Measurements from ENCODE around the gene DIO3. TPM values are rescaled to one million over a fixed set of nuclear protein-coding genes. Genes with fewer than 3 reads are reported as not detected.

The DIO3 gene
- total RNA-seq, 1 experiment from 2014 or later: 4.9 TPM

DNA sequence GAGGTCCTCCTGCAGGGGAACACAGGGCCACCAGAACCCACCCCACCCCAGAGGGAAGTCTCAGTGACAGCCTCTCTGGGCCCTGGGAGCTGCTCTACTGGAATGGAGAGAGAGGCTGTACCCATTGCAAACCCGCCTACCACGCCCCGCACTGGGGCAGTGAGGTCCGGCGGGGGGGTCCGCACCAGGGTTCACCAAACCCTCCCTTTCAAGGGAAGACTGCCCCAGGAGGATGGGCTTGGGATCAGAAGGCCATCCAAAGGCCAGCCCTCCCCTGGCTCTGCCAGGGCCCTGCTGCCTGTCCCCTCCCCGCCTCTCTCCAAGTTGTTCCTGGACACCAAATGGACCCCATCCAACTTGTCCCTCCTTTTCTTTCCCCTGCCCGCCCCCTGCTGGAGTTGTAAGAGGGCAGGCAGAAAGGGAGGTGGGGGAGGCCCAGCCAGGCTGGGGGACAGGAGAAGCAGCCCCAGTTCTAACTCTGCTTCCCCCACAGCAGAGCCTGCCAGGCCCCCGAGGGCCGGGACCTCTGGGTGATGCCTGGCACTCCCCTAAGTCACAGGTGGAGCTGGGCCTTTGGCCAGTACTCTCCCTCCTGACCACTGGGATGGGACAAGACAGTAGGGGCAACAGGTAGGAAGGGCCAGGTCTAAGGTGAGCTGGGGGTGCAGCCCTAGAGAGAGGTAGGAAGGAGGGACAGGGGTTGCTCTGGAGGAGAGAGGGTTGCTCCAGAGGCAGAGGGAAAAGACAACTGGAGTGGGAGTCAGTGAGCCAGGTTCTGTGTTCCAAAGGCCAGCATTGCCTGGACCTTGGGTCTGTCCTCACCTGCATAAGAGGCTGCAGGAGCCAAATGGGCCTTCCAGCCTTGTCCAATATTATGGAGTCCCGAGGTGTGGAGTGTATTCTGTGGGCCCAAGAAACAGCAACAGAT lies 3.2 kb upstream of the DIO3 start:
- Histone ChIP-seq H3K27me3 (ENCODE audit: low read length) (peaks cover 14% of the 10 kb centered on the region), H3K4me1 (ENCODE audit: insufficient read depth, low read length) (peaks cover 3% of the 10 kb centered on the region), H2AFZ (ENCODE audit: low read length) (no peak overlapping the region), H4K20me1 (ENCODE audit: low read length) (no peaks in the 10 kb centered on the region), H3K4me2 (ENCODE audit: low read length) (peak overlapping the region; percentile 93), H3K79me2 (ENCODE audit: low read length) (peaks cover 16% of the 10 kb centered on the region), H3K9ac (ENCODE audit: low read length) (no peak overlapping the region), H3F3A (ENCODE audit: low read length, unreplicated experiment) (no peaks in the 10 kb centered on the region), H3K9me2 (replicated peaks; ENCODE audit: low read length) (no peaks in the 10 kb centered on the region), H3K9me3 (ENCODE audit: low read length) (no peaks in the 10 kb centered on the region), H3K4me3 (ENCODE audit: low read length) (peak overlapping the region; percentile 84; the same call in 1 of the 2 replicates), H3K36me3 (ENCODE audit: low read depth, low read length) (no peaks in the 10 kb centered on the region), H3K27ac (ENCODE audit: low read length) (no peak overlapping the region)
- ChIA-PET POLR2A (ENCODE audit: unreplicated experiment) (no interaction called here), CTCF (no interaction called here)
- DNase-seq (peak; percentile 41), ATAC-seq (no peak)
- intact Hi-C loops (cut with micrococcal nuclease): no loop called here
- BruUV-seq (replicated peaks): no TSS peak
- no peak for TF ChIP-seq EZH2phosphoT487 (IDR thresholded peaks at IDR 0.05; ENCODE audit: borderline replicate concordance, low read length)
- TF ChIP-seq, protein P1, sequence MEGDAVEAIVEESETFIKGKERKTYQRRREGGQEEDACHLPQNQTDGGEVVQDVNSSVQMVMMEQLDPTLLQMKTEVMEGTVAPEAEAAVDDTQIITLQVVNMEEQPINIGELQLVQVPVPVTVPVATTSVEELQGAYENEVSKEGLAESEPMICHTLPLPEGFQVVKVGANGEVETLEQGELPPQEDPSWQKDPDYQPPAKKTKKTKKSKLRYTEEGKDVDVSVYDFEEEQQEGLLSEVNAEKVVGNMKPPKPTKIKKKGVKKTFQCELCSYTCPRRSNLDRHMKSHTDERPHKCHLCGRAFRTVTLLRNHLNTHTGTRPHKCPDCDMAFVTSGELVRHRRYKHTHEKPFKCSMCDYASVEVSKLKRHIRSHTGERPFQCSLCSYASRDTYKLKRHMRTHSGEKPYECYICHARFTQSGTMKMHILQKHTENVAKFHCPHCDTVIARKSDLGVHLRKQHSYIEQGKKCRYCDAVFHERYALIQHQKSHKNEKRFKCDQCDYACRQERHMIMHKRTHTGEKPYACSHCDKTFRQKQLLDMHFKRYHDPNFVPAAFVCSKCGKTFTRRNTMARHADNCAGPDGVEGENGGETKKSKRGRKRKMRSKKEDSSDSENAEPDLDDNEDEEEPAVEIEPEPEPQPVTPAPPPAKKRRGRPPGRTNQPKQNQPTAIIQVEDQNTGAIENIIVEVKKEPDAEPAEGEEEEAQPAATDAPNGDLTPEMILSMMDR (conservative IDR thresholded peaks at IDR 0.05; ENCODE audit: low read depth, low read length): peak; percentile 53
- TF ChIP-seq EZH2 (IDR thresholded peaks at IDR 0.05; ENCODE audit: low read length, unreplicated experiment): no peak

DNA sequence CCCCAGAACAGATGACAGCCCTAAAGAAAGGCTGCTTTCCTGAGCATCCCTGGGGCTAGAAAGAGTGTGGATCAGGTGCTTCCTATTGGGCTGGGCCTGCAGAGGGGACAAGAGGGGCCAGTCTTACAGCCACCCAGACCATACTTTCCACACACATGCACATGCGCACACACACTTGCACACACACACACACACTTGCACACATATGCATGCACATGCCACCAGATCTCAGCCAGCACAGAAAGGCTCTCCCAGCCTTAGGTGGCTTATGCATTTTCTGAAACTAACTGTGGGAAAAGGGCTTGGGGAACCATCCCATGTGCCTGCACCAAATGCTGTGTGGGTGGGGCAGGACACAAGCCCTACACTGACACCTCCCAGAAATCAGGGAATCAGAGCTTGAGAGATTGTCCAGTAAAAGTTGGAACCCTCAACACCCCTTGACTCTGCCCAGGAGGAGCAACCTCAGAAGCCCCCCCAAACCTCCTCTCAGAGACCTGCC lies 2.5 kb upstream of the DIO3 start:
- Histone ChIP-seq H3K27ac (ENCODE audit: low read length) (no peak overlapping the region), H4K20me1 (ENCODE audit: low read length) (no peaks in the 10 kb centered on the region), H3K9me2 (replicated peaks; ENCODE audit: low read length) (no peaks in the 10 kb centered on the region), H3K27me3 (ENCODE audit: low read length) (peaks cover 21% of the 10 kb centered on the region), H3K36me3 (ENCODE audit: low read depth, low read length) (no peaks in the 10 kb centered on the region), H2AFZ (ENCODE audit: low read length) (no peak overlapping the region), H3F3A (ENCODE audit: low read length, unreplicated experiment) (no peaks in the 10 kb centered on the region), H3K9me3 (ENCODE audit: low read length) (no peaks in the 10 kb centered on the region), H3K4me1 (ENCODE audit: insufficient read depth, low read length) (no peaks in the 10 kb centered on the region), H3K4me3 (ENCODE audit: low read length) (peak overlapping the region; percentile 84), H3K4me2 (ENCODE audit: low read length) (peak overlapping the region; percentile 93), H3K79me2 (ENCODE audit: low read length) (peaks cover 16% of the 10 kb centered on the region), H3K9ac (ENCODE audit: low read length) (no peak overlapping the region)
- intact Hi-C loops (cut with micrococcal nuclease): no loop called here
- DNase-seq: no peak
- TF ChIP-seq EZH2phosphoT487 (IDR thresholded peaks at IDR 0.05; ENCODE audit: borderline replicate concordance, low read length) (no peak), EZH2 (IDR thresholded peaks at IDR 0.05; ENCODE audit: low read length, unreplicated experiment) (no peak)
- TF ChIP-seq, protein P1 (conservative IDR thresholded peaks at IDR 0.05; ENCODE audit: low read depth, low read length): no peak
- ChIA-PET POLR2A (ENCODE audit: unreplicated experiment) (no interaction called here), CTCF (no interaction called here)
- BruUV-seq (replicated peaks): TSS peak; percentile 44
- no peak for ATAC-seq

DNA sequence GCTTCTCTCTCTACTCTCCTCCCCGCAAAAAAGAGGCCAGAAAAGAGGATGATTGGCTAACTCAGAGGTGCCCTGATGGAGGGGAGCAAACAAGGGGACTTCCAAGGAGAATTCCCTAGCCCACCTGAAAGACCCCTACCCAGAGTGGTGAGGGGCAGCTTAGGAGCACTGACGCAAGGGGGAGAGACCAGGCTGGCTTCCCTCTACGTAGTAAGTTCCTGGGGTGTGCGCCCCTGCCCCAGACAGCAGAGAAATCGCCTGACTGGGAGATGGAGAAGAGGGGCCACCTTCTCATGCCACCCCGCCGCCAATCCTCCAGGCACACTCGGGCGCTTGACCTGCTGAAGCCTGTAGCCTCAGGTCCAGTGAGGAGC lies 2.1 kb upstream of the DIO3 start:
- H3K27ac ChIP-seq (ENCODE audit: low read length): no peak overlapping the region
- no peaks in the 10 kb centered on the region for H3K4me1 ChIP-seq (ENCODE audit: insufficient read depth, low read length)
- 0 out of 2 replicates have a peak overlapping the region, but pooled peaks have one; percentile 77 for H2AFZ ChIP-seq (ENCODE audit: low read length)
- CTCF ChIA-PET: no interaction called here
- no peaks in the 10 kb centered on the region for H4K20me1 ChIP-seq (ENCODE audit: low read length)
- DNase-seq (no peak), ATAC-seq (no peak)
- H3K9ac ChIP-seq (ENCODE audit: low read length): 0 out of 2 replicates have a peak overlapping the region, but pooled peaks have one; percentile 47
- peaks cover 16% of the 10 kb centered on the region for H3K79me2 ChIP-seq (ENCODE audit: low read length)
- H3K27me3 ChIP-seq (ENCODE audit: low read length): peaks cover 26% of the 10 kb centered on the region
- H3K9me2 ChIP-seq (replicated peaks; ENCODE audit: low read length): no peaks in the 10 kb centered on the region
- no peaks in the 10 kb centered on the region for H3F3A ChIP-seq (ENCODE audit: low read length, unreplicated experiment)
- H3K4me3 ChIP-seq (ENCODE audit: low read length): peak overlapping the region; percentile 84
- BruUV-seq (replicated peaks): no TSS peak
- H3K36me3 ChIP-seq (ENCODE audit: low read depth, low read length): no peaks in the 10 kb centered on the region
- no peaks in the 10 kb centered on the region for H3K9me3 ChIP-seq (ENCODE audit: low read length)
- POLR2A ChIA-PET (ENCODE audit: unreplicated experiment): no interaction called here
- intact Hi-C loops (cut with micrococcal nuclease): no loop called here
- peak overlapping the region; percentile 93 for H3K4me2 ChIP-seq (ENCODE audit: low read length)
- TF ChIP-seq, protein P1 (conservative IDR thresholded peaks at IDR 0.05; ENCODE audit: low read depth, low read length): no peak
- TF ChIP-seq EZH2phosphoT487 (IDR thresholded peaks at IDR 0.05; ENCODE audit: borderline replicate concordance, low read length): no peak
- TF ChIP-seq EZH2 (IDR thresholded peaks at IDR 0.05; ENCODE audit: low read length, unreplicated experiment): no peak
